A549 treated with GW870086 at 1 μM for 4 hours (cell line): ENCODE measurements around the gene HLA-G. TPM values are rescaled to one million over a fixed set of nuclear protein-coding genes. Genes with fewer than 3 reads are reported as not detected.

Experiments used
- total RNA-seq: library from RNA; stranded (reverse); fragments of 200-300 nt; extraction: Qiagen RNA extraction; gene quantifications from 5 replicates; pipeline ENCODE4 v1.2.3, GENCODE V29; 2022; ENCODE audit warnings: low read depth

The HLA-G gene
- not detected in 5 replicates for total RNA-seq

GRCh38 chr6:29827579-29828470, at the start of gene HLA-G:
TSS of gene HLA-G (plus strand) at chr6:29827825. CDS start at chr6:29827845, 20 bp downstream.

Other genes starting within 250 kb of the HLA-G start
- gene OR2H2, start 242.7 kb upstream of the HLA-G start, total RNA-seq: not detected in 5 replicates
- 2.8 to 5.7 TPM (median 5.1 TPM) in 5 replicates for gene GABBR1, start 194.6 kb upstream of the HLA-G start, total RNA-seq
- not detected in 5 replicates for gene MOG, start 170.7 kb upstream of the HLA-G start, total RNA-seq
- gene ZFP57, start 146.7 kb upstream of the HLA-G start, total RNA-seq: not detected in 5 replicates
- gene HLA-F, start 104.4 kb upstream of the HLA-G start, total RNA-seq: 4.1 to 4.8 TPM (median 4.5 TPM) in 5 replicates
- gene HLA-A, start 114.7 kb downstream of the HLA-G start, total RNA-seq: 125 to 148 TPM (median 139 TPM) in 5 replicates
- gene POLR1H, start 233.4 kb downstream of the HLA-G start, total RNA-seq: 28.4 to 35.3 TPM (median 32.7 TPM) in 5 replicates
- gene PPP1R11, start 239.4 kb downstream of the HLA-G start, total RNA-seq: 38.7 to 42.0 TPM (median 39.5 TPM) in 5 replicates
- gene RNF39, start 247.9 kb downstream of the HLA-G start, total RNA-seq: not detected in 5 replicates